HG03571 (cell line): ENCODE measurements around the gene ZDHHC18.
"Not testable (repeated sequence)": the region's sequence is repeated elsewhere in the genome, so short reads cannot be mapped to it uniquely, and the experiment has no call there.

Experiments
- ATAC-seq: cut with Tn5 transposase; IDR thresholded peaks from one replicate; pipeline ENCODE4 v1.9.1; 2021; ENCODE audit not compliant: unreplicated experiment

ZDHHC18 gene

GRCh38 chr1:26791148-26791547 is 35.3 kb upstream of the ZDHHC18 start:
- ATAC-seq = no peak

- ATAC-seq = no peak
Measured at GRCh38 chr1:26791626-26792025, 34.9 kb upstream of the ZDHHC18 start.

GRCh38 chr1:26792924-26793323 is 33.6 kb upstream of the ZDHHC18 start:
- ATAC-seq = no peak

- no peak for ATAC-seq
Measured at GRCh38 chr1:26794391-26794790, 32.1 kb upstream of the ZDHHC18 start.

DNA sequence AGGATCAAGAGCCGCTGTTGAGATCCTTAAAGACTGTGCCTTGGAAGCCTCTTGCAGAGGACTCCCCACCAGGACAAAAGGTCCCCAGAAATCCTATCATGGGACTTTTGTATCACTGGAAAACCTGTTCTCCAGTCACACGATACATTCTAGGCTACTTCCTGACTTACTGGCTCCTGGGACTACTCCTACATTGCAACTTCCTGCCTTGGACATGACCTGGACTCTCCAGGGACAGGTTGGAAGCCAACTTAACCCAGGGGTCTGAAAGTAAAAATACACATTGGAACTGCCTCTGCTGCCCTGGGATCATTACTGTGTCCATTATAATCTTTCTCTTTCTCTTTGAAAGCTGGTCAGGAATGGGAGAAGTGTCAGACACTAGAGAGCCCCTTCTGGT is 28.9 kb upstream of the ZDHHC18 start:
- ATAC-seq = no peak

- no peak for ATAC-seq
Measured at GRCh38 chr1:26799479-26800142, 26.9 kb upstream of the ZDHHC18 start.

DNA sequence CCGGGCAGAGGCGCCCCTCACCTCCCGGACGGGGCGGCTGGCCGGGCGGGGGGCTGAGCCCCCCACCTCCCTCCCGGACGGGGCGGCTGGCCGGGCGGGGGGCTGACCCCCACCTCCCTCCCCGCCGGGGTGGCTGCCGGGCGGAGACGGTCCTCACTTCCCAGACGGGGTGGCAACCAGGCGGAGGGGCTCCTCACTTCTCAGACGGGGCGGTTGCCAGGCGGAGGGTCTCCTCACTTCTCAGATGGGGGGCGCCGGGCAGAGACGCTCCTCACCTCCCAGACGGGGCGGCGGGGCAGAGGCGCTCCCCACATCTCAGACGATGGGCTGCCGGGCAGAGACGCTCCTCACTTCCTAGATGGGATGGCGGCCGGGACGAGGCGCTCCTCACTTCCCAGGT is 22.6 kb upstream of the ZDHHC18 start:
- ATAC-seq = not testable (repeated sequence)

- not testable (repeated sequence) for ATAC-seq
Measured at GRCh38 chr1:26810105-26810504, 16.4 kb upstream of the ZDHHC18 start.

GRCh38 chr1:26811057-26811456 is 15.4 kb upstream of the ZDHHC18 start:
- no peak for ATAC-seq

GRCh38 chr1:26811708-26812107 is 14.8 kb upstream of the ZDHHC18 start:
- no peak for ATAC-seq

DNA sequence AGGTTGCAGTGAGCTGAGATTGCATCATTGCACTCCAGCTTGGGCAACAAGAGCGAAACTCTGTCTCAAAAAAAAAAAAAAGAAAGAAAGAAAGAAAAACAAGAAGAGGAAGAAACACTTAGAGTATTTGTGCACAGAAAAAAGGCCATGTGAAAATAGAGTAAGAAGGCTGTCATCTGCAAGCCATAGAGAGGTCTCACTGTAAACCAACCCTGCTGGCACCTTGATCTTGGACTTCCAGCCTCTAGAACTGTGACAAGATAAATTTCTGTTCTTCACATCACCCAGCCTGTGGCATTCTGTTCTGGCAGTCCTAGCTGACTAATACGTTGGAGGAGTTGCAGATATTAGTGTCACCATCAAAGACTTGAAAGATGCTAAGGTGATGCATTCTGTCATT is 12.1 kb upstream of the ZDHHC18 start:
- no peak for ATAC-seq

- ATAC-seq = no peak
Measured at GRCh38 chr1:26814893-26815292, 11.6 kb upstream of the ZDHHC18 start.

GRCh38 chr1:26820784-26821269 is 5.7 kb upstream of the ZDHHC18 start:
- ATAC-seq = peak; percentile 83

DNA sequence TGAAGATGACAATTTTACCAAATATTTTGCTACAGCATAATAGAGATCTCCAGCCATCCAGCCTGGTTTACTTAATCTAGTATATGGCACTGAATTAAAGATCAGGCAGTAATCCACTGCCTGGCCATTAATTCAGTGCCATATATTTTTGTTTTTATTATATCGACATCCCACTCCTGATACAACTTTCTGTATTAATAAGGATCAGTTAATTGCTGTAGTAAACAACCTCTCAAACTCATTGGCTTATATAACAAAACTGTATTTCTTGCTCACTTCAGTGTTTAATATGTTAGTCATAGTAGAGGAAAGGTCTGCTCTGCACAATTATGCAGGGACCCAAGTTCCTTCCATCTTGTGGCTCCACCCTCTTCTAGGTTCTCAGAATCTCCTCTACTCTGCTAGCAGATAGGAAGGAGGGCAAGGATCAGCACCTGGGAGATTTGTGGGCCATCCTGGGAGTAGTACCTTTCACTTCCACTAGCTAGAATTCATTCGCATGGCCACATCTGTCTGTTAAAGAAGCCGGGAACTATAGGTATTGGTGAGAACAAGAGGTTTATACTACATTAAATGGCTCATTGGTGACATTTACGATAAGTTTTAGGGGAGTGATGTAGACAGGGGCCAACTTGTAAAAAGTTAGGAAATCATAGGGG is 3.6 kb upstream of the ZDHHC18 start:
- ATAC-seq = no peak

- no peak for ATAC-seq
Measured at GRCh38 chr1:26824731-26825130, 1.8 kb upstream of the ZDHHC18 start.

GRCh38 chr1:26827106-26827604 is 667 bp downstream of the ZDHHC18 start:
- ATAC-seq = no peak

GRCh38 chr1:26827663-26828062 is 1.2 kb downstream of the ZDHHC18 start:
- ATAC-seq = no peak

GRCh38 chr1:26828411-26828991 is 2.0 kb downstream of the ZDHHC18 start:
- ATAC-seq = no peak

DNA sequence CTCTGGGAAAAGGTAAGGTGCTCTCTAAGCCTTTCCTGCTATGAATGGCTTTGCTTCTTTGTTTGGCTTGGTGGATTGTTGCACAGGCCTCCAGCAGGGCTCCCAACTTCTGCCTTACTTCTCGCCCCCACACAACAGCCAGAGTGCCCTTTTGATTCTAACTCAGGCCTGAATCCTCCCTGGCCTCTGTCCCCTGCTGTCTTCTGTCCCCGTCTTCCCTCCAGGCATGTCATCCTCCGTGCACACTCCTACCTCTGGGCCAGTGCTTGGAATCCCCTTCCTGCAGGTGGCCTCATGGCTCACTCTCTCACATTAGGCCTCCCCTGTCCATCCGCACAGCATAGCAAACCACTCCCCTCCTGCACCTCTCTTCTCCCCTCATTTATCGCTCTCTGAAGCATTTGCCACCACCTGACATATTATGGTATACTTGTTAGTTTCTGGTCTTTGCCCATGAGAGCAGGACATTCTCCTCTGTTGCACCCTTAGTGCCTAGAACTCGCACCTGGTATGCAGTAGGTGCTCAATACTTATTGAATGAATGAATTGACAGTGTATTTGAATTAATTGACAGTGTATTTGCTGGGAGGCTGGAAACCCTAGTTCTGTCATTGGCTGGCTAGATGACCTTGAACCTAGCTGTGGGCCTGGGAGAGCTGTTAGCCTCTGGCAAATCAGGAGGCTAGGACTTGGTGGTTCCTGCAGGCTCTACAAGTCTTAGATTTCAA is 2.9 kb downstream of the ZDHHC18 start:
- ATAC-seq = no peak

- ATAC-seq = no peak
Measured at GRCh38 chr1:26831059-26831458, 4.6 kb downstream of the ZDHHC18 start.

DNA sequence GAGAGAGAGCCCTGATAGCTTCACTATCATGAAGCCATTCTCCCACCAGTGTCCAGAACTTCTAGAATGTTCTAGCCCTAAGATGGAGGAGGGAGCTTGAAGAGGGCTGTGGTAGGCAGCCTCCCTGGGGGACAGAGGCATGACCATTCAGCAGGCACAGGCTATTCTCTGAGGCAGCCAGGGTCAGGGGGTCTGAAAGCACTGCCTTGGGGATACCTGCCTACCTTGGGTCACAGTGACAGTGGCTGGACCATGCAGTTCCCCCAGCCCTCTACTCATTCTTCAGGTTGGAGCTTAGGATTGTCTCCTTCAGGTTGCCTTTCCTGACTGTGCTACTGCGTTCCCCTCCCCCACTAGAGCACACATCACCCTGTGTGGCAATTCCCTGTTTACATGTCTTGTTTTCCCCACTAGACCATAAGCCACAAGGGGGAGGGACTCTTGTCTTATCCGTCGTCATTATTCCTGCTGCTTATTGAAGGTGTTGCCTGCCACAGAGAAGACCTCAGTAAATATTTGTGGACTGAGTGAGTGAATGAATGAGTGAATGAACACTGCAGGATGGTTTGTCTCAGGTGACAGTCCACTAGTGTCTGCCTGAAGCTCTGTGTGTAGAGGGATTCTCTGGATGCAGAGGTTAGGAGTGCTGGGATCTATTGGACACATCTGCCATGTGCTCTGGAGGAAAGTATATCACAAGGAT is 5.2 kb downstream of the ZDHHC18 start:
- no peak for ATAC-seq
